HepG2 (cell line): Measurements from ENCODE around the gene EGFR. TPM values are rescaled to one million over a fixed set of nuclear protein-coding genes. Genes with fewer than 3 reads are reported as not detected.

ENCODE experiments used
- CHD4 ChIP-seq: fragments of 200-600 bp; sonication (generic); IDR thresholded peaks from 2 replicates; pipeline ENCODE4 v1.7.0; 2017; ENCODE audit warnings: mild to moderate bottlenecking, low read length, borderline replicate concordance
- ELF4 ChIP-seq: sonication (generic); formaldehyde crosslinking; IDR thresholded peaks from 2 replicates; pipeline ENCODE4 v1.5.0; 2020; ENCODE audit warnings: missing genetic modification reagents, mild to moderate bottlenecking, moderate library complexity, borderline replicate concordance
- FOXK1 ChIP-seq: sonication (generic); formaldehyde crosslinking; IDR thresholded peaks from 2 replicates; pipeline ENCODE4 v1.4.0; 2020; ENCODE audit warnings: low read depth, missing genetic modification reagents, borderline replicate concordance
- HCFC1 ChIP-seq: fragments of 150-350 bp; IDR thresholded peaks from 2 replicates; pipeline ENCODE4 v1.6.1; 2014; ENCODE audit warnings: low read depth, low read length
- HOXA9 ChIP-seq: sonication (generic); formaldehyde crosslinking; IDR thresholded peaks from 2 replicates; pipeline ENCODE4 v1.8.1; 2022; ENCODE audit warnings: missing genetic modification reagents, mild to moderate bottlenecking, moderate library complexity, borderline replicate concordance
- SMARCE1 ChIP-seq: fragments of 450-650 bp; IDR thresholded peaks from 2 replicates; pipeline ENCODE4 v1.6.1; 2017; ENCODE audit warnings: borderline replicate concordance
- ZFP1 ChIP-seq: IDR thresholded peaks from 2 replicates; pipeline ENCODE4 v1.6.1; 2016
- ZFP62 ChIP-seq: sonication (generic); formaldehyde crosslinking; IDR thresholded peaks from 2 replicates; pipeline ENCODE4 v1.4.0; 2020; ENCODE audit warnings: missing genetic modification reagents
- ZNF441 ChIP-seq: sonication (generic); formaldehyde crosslinking; IDR thresholded peaks from 2 replicates; pipeline ENCODE4 v1.7.0; 2021; ENCODE audit warnings: missing genetic modification reagents, borderline replicate concordance
- ZNF460 ChIP-seq: sonication (generic); formaldehyde crosslinking; IDR thresholded peaks from 2 replicates; pipeline ENCODE4 v1.5.1; 2020; ENCODE audit warnings: missing genetic modification reagents, mild to moderate bottlenecking, borderline replicate concordance
- ZNF607 ChIP-seq: sonication (generic); formaldehyde crosslinking; IDR thresholded peaks from 2 replicates; pipeline ENCODE4 v1.5.1; 2020; ENCODE audit warnings: missing genetic modification reagents, mild to moderate bottlenecking, borderline replicate concordance
- ZNF672 ChIP-seq: sonication (generic); formaldehyde crosslinking; IDR thresholded peaks from 2 replicates; pipeline ENCODE4 v1.8.1; 2022; ENCODE audit warnings: missing genetic modification reagents
- ZNF703 ChIP-seq: sonication (generic); formaldehyde crosslinking; IDR thresholded peaks from 2 replicates; pipeline ENCODE4 v1.5.1; 2020; ENCODE audit warnings: missing genetic modification reagents, mild to moderate bottlenecking, moderate library complexity, borderline replicate concordance
- ZNF720 ChIP-seq: sonication (generic); formaldehyde crosslinking; IDR thresholded peaks from 2 replicates; pipeline ENCODE4 v1.4.0; 2020; ENCODE audit warnings: missing genetic modification reagents
- ZNF746 ChIP-seq: sonication (generic); formaldehyde crosslinking; IDR thresholded peaks from 2 replicates; pipeline ENCODE4 v1.8.0; 2022; ENCODE audit warnings: mild to moderate bottlenecking, missing genetic modification reagents
- ZNF747 ChIP-seq: sonication (generic); formaldehyde crosslinking; IDR thresholded peaks from 2 replicates; pipeline ENCODE4 v1.8.1; 2023; ENCODE audit warnings: missing genetic modification reagents, mild to moderate bottlenecking, borderline replicate concordance
- ZNF879 ChIP-seq: sonication (generic); formaldehyde crosslinking; IDR thresholded peaks from 2 replicates; pipeline ENCODE4 v1.8.1; 2023; ENCODE audit warnings: missing genetic modification reagents
- polyA plus RNA-seq, 8 experiments: library from polyadenylated mRNA; depleted of rRNA in 3 of 8; stranded (reverse) in 7 of 8; unstranded in 1 of 8; fragments of >200 nt; fragmentation: Illumina TruSeq in 4 of 8; extraction: Trizol in 4 of 8; gene quantifications; 2 replicates each; pipeline versions ENCODE4 v1.2.1 to v1.2.3, GENCODE V29; 2011 to 2016; ENCODE audit warnings: low read depth in 4 of 8, missing spikeins in 1 of 8, mixed read lengths in 1 of 8; ENCODE audit not compliant: insufficient read depth in 1 of 8
- total RNA-seq, 5 experiments: library from RNA; depleted of rRNA; stranded (reverse); fragments of >200 nt; fragmentation: Illumina TruSeq; extraction: Trizol; gene quantifications; 2 replicates each; pipeline ENCODE4 v1.2.3, GENCODE V29; 2016; ENCODE audit warnings: low read depth in 1 of 5
- TF ChIP-seq, protein P1 (sequence below): sonication (generic); formaldehyde crosslinking; IDR thresholded peaks from 2 replicates; pipeline ENCODE4 v1.5.0; 2020; ENCODE audit warnings: mild to moderate bottlenecking, missing genetic modification reagents, borderline replicate concordance
- TF ChIP-seq, protein P2 (sequence below): sonication (generic); formaldehyde crosslinking; IDR thresholded peaks from 2 replicates; pipeline ENCODE4 v1.4.0; 2020; ENCODE audit warnings: missing genetic modification reagents
- TF ChIP-seq, protein P3 (sequence below): sonication (generic); formaldehyde crosslinking; IDR thresholded peaks from 2 replicates; pipeline ENCODE4 v1.4.0; 2020; ENCODE audit warnings: mild to moderate bottlenecking, low read depth, missing genetic modification reagents

EGFR gene
- total and polyA plus RNA-seq, 2 of the 13 experiments (the other 11 are each of a cell fraction or from before 2014, with no cell fraction given): 7.0 to 10.0 TPM

DNA sequence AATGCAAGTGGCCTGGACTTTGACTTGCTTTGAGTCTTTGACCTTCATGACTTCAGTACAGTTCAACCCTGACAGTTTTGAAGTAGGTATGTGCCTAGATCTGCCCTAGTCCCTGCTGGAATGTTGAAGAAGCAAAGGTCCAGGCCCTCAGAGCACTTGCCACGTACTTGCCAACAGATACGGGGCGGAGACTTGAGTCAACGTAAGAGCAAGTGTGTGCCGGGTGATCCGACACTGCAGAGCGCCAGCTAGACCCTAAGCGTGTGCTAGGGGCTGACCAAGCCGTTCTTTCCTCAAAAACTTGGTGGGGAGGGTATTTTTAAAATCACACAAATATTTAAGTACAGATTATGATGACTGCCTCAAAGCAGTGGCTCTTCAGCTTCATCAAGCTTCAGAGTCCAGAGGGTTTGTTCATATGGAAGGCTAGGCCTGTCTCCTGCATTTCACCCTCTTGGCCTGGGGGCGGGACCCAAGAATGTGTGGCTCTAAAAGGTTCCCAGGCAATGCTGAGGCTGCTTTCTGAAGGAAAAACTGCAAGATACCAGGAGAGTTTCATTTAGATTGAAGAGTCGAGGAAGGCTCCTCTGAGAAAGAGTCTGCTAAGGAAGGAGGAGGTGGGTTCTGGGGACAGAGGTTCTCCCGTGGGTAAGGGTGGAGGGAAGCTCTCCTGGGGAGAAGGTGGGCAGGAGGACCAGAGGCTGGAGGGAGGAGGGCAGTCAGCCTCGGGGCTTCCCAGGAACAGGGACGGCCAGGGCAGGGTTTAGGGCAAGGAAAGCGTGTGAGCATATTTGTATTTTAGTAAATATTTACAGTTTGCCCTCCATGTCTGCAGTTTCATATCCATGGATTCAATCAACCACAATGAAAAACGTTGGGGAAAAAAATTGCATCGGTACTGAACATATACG is 160.3 kb downstream of the EGFR start (continued):
- TF ChIP-seq, protein P1, sequence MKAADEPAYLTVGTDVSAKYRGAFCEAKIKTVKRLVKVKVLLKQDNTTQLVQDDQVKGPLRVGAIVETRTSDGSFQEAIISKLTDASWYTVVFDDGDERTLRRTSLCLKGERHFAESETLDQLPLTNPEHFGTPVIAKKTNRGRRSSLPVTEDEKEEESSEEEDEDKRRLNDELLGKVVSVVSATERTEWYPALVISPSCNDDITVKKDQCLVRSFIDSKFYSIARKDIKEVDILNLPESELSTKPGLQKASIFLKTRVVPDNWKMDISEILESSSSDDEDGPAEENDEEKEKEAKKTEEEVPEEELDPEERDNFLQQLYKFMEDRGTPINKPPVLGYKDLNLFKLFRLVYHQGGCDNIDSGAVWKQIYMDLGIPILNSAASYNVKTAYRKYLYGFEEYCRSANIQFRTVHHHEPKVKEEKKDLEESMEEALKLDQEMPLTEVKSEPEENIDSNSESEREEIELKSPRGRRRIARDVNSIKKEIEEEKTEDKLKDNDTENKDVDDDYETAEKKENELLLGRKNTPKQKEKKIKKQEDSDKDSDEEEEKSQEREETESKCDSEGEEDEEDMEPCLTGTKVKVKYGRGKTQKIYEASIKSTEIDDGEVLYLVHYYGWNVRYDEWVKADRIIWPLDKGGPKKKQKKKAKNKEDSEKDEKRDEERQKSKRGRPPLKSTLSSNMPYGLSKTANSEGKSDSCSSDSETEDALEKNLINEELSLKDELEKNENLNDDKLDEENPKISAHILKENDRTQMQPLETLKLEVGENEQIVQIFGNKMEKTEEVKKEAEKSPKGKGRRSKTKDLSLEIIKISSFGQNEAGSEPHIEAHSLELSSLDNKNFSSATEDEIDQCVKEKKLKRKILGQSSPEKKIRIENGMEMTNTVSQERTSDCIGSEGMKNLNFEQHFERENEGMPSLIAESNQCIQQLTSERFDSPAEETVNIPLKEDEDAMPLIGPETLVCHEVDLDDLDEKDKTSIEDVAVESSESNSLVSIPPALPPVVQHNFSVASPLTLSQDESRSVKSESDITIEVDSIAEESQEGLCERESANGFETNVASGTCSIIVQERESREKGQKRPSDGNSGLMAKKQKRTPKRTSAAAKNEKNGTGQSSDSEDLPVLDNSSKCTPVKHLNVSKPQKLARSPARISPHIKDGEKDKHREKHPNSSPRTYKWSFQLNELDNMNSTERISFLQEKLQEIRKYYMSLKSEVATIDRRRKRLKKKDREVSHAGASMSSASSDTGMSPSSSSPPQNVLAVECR (CRISPR knock-in tag): peak; percentile 75; the same call in 1 of the 2 replicates
- TF ChIP-seq ZFP62 (CRISPR knock-in tag): no peak
- TF ChIP-seq CHD4: no peak
- TF ChIP-seq HOXA9 (CRISPR knock-in tag): no peak
- no peak for TF ChIP-seq HCFC1
- peak; percentile 39; the same call in 1 of the 2 replicates for TF ChIP-seq FOXK1
- no peak; the same call in 1 of the 2 replicates for TF ChIP-seq ZNF460 (CRISPR knock-in tag)
- peak; percentile 85; the same call in 1 of the 2 replicates for TF ChIP-seq ZFP1
- no peak for TF ChIP-seq ZNF672 (CRISPR knock-in tag)
- peak; percentile 56; the same call in 1 of the 2 replicates for TF ChIP-seq ZNF746 (CRISPR knock-in tag)
- no peak for TF ChIP-seq ZNF879 (CRISPR knock-in tag)
- no peak; the same call in 1 of the 2 replicates for TF ChIP-seq ZNF747 (CRISPR knock-in tag)
- peak; percentile 69; the same call in 1 of the 2 replicates for TF ChIP-seq ZNF607
- TF ChIP-seq ELF4 (CRISPR knock-in tag): no peak
- TF ChIP-seq, protein P2, sequence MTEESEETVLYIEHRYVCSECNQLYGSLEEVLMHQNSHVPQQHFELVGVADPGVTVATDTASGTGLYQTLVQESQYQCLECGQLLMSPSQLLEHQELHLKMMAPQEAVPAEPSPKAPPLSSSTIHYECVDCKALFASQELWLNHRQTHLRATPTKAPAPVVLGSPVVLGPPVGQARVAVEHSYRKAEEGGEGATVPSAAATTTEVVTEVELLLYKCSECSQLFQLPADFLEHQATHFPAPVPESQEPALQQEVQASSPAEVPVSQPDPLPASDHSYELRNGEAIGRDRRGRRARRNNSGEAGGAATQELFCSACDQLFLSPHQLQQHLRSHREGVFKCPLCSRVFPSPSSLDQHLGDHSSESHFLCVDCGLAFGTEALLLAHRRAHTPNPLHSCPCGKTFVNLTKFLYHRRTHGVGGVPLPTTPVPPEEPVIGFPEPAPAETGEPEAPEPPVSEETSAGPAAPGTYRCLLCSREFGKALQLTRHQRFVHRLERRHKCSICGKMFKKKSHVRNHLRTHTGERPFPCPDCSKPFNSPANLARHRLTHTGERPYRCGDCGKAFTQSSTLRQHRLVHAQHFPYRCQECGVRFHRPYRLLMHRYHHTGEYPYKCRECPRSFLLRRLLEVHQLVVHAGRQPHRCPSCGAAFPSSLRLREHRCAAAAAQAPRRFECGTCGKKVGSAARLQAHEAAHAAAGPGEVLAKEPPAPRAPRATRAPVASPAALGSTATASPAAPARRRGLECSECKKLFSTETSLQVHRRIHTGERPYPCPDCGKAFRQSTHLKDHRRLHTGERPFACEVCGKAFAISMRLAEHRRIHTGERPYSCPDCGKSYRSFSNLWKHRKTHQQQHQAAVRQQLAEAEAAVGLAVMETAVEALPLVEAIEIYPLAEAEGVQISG (CRISPR knock-in tag): peak; percentile 81
- no peak for TF ChIP-seq SMARCE1
- TF ChIP-seq ZNF720: no peak
- TF ChIP-seq, protein P3, sequence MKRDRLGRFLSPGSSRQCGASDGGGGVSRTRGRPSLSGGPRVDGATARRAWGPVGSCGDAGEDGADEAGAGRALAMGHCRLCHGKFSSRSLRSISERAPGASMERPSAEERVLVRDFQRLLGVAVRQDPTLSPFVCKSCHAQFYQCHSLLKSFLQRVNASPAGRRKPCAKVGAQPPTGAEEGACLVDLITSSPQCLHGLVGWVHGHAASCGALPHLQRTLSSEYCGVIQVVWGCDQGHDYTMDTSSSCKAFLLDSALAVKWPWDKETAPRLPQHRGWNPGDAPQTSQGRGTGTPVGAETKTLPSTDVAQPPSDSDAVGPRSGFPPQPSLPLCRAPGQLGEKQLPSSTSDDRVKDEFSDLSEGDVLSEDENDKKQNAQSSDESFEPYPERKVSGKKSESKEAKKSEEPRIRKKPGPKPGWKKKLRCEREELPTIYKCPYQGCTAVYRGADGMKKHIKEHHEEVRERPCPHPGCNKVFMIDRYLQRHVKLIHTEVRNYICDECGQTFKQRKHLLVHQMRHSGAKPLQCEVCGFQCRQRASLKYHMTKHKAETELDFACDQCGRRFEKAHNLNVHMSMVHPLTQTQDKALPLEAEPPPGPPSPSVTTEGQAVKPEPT (CRISPR knock-in tag): no peak
- peak; percentile 55 for TF ChIP-seq ZNF441 (CRISPR knock-in tag)
- no peak for TF ChIP-seq ZNF703 (CRISPR knock-in tag)
